Measurements from ENCODE around the gene GSTM4. TPM values are rescaled to one million over a fixed set of nuclear protein-coding genes. Genes with fewer than 3 reads are reported as not detected.

The GSTM4 gene
- total and polyA plus RNA-seq, 12 donors: 22.8 to 62.1 (median 41.8) TPM

Other genes with a start within 250 kb of the GSTM4 start
- gene PSMA5, start 229.7 kb upstream of the GSTM4 start, total RNA-seq: 10 to 100 TPM; 51.2 to 65.6 (median 59.2) TPM
- gene PSMA5, start 229.7 kb upstream of the GSTM4 start, polyA plus RNA-seq: 10 to 100 TPM; 22.7 to 94.6 TPM
- gene SYPL2, start 189.6 kb upstream of the GSTM4 start, total RNA-seq: 10 to 100 TPM; 25.4 to 47.3 (median 27.7) TPM
- gene SYPL2, start 189.6 kb upstream of the GSTM4 start, polyA plus RNA-seq: 10 to 100 TPM; 15.0 to 21.9 TPM
- 1 to 10 TPM; 1.8 to 3.0 (median 2.5) TPM for gene ATXN7L2, start 172.2 kb upstream of the GSTM4 start, total RNA-seq
- gene ATXN7L2, start 172.2 kb upstream of the GSTM4 start, polyA plus RNA-seq: 10 to 100 TPM in 1 of 2 donors, 1 to 10 TPM in 1; 3.2 to 11.4 TPM
- gene CYB561D1, start 162.0 kb upstream of the GSTM4 start, total RNA-seq: 1 to 10 TPM; 3.3 to 7.6 (median 4.5) TPM
- 1 to 10 TPM; 3.0 to 3.6 TPM for gene CYB561D1, start 162.0 kb upstream of the GSTM4 start, polyA plus RNA-seq
- gene AMIGO1, start 146.4 kb upstream of the GSTM4 start, total RNA-seq: 10 to 100 TPM; 11.9 to 16.6 (median 14.7) TPM
- 1 to 10 TPM; 2.8 to 4.0 TPM for gene AMIGO1, start 146.4 kb upstream of the GSTM4 start, polyA plus RNA-seq
- gene GPR61, start 116.2 kb upstream of the GSTM4 start, total RNA-seq: 1 to 10 TPM in 1 of 10 donors, under 1 TPM in 7, not detected in 2; 0.11 to 1.0 (median 0.31) TPM
- not detected for gene GPR61, start 116.2 kb upstream of the GSTM4 start, polyA plus RNA-seq
- gene GNAI3, start 107.5 kb upstream of the GSTM4 start, total RNA-seq: 1 to 10 TPM; 2.1 to 3.6 (median 2.8) TPM
- 1 to 10 TPM; 1.6 to 2.2 TPM for gene GNAI3, start 107.5 kb upstream of the GSTM4 start, polyA plus RNA-seq
- not detected for gene GNAT2, start 36.5 kb upstream of the GSTM4 start, total RNA-seq
- under 1 TPM in 1 of 2 donors, not detected in 1; 0.04 TPM for gene GNAT2, start 36.5 kb upstream of the GSTM4 start, polyA plus RNA-seq
- gene AMPD2, start 36.3 kb upstream of the GSTM4 start, total RNA-seq: 10 to 100 TPM in 7 of 10 donors, 1 to 10 TPM in 3; 6.4 to 18.2 (median 11.5) TPM
- gene AMPD2, start 36.3 kb upstream of the GSTM4 start, polyA plus RNA-seq: 10 to 100 TPM; 12.3 to 15.2 TPM
- 10 to 100 TPM; 56.9 to 93.3 (median 68.1) TPM for gene GSTM2, start 12.0 kb downstream of the GSTM4 start, total RNA-seq
- 100 to 1,000 TPM in 1 of 2 donors, 10 to 100 TPM in 1; 23.1 to 113 TPM for gene GSTM2, start 12.0 kb downstream of the GSTM4 start, polyA plus RNA-seq
- 10 to 100 TPM in 6 of 10 donors, not detected in 4; 28.7 to 57.7 (median 36.9) TPM for gene GSTM1, start 31.7 kb downstream of the GSTM4 start, total RNA-seq
- 10 to 100 TPM in 1 of 2 donors, under 1 TPM in 1; 0.19 to 39.6 TPM for gene GSTM1, start 31.7 kb downstream of the GSTM4 start, polyA plus RNA-seq
- gene GSTM5, start 56.2 kb downstream of the GSTM4 start, total RNA-seq: 1 to 10 TPM in 9 of 10 donors, under 1 TPM in 1; 0.93 to 3.2 (median 2.0) TPM
- 1 to 10 TPM in 1 of 2 donors, under 1 TPM in 1; 0.86 to 2.9 TPM for gene GSTM5, start 56.2 kb downstream of the GSTM4 start, polyA plus RNA-seq
- gene GSTM3, start 84.9 kb downstream of the GSTM4 start, total RNA-seq: 100 to 1,000 TPM in 5 of 10 donors, 10 to 100 TPM in 5; 51.8 to 289 (median 99.3) TPM
- 100 to 1,000 TPM in 1 of 2 donors, 10 to 100 TPM in 1; 49.0 to 129 TPM for gene GSTM3, start 84.9 kb downstream of the GSTM4 start, polyA plus RNA-seq
- gene EPS8L3, start 107.8 kb downstream of the GSTM4 start, total RNA-seq: under 1 TPM in 3 of 10 donors, not detected in 7; 0.49 to 0.61 (median 0.56) TPM
- not detected for gene EPS8L3, start 107.8 kb downstream of the GSTM4 start, polyA plus RNA-seq